Measurements from ENCODE around the gene C12orf43.

Gene C12orf43

GRCh38 chr12:121043067-121043466 is 26.8 kb upstream of the C12orf43 start:
- no peak for FAIRE-seq
- no peak for TF ChIP-seq CTCF (IDR thresholded peaks at IDR 0.05; ENCODE audit: insufficient read depth, missing control alignments)
- DNase-seq (ENCODE audit: insufficient read length, low spot score) = no peak

- no peak for FAIRE-seq
- TF ChIP-seq CTCF (IDR thresholded peaks at IDR 0.05; ENCODE audit: insufficient read depth, missing control alignments) = no peak
- no peak for DNase-seq (ENCODE audit: insufficient read length, low spot score)
Measured at GRCh38 chr12:121038861-121039668, 22.8 kb upstream of the C12orf43 start, which contains the start of gene OASL. TSS of gene OASL (minus strand) at chr12:121039246. CDS start at chr12:121038971, 275 bp downstream.

- no peak for DNase-seq (ENCODE audit: insufficient read length, low spot score)
- no peak for FAIRE-seq
- TF ChIP-seq CTCF (IDR thresholded peaks at IDR 0.05; ENCODE audit: insufficient read depth, missing control alignments) = no peak
Measured at GRCh38 chr12:121036810-121037326, 20.6 kb upstream of the C12orf43 start.

- no peak for TF ChIP-seq CTCF (IDR thresholded peaks at IDR 0.05; ENCODE audit: insufficient read depth, missing control alignments)
- DNase-seq (ENCODE audit: insufficient read length, low spot score) (no peak), FAIRE-seq (no peak)
Measured at GRCh38 chr12:121034616-121035305, 18.5 kb upstream of the C12orf43 start.

GRCh38 chr12:121033625-121034349 is 17.5 kb upstream of the C12orf43 start:
- DNase-seq (ENCODE audit: insufficient read length, low spot score) = no peak
- FAIRE-seq = no peak
- no peak for TF ChIP-seq CTCF (IDR thresholded peaks at IDR 0.05; ENCODE audit: insufficient read depth, missing control alignments)

GRCh38 chr12:121030576-121031212 is 14.4 kb upstream of the C12orf43 start:
- no peak for FAIRE-seq
- no peak for TF ChIP-seq CTCF (IDR thresholded peaks at IDR 0.05; ENCODE audit: insufficient read depth, missing control alignments)
- no peak for DNase-seq (ENCODE audit: insufficient read length, low spot score)
